GM19395 (cell line): ENCODE results near the gene YDJC.
"Not testable (repeated sequence)": the region's sequence is repeated elsewhere in the genome, so short reads cannot be mapped to it uniquely, and the experiment has no call there.

ENCODE experiments used
- ATAC-seq: cut with Tn5 transposase; IDR thresholded peaks from one replicate; pipeline ENCODE4 v1.9.1; 2021; ENCODE audit warnings: mild to moderate bottlenecking, moderate library complexity; ENCODE audit not compliant: unreplicated experiment

The YDJC gene

DNA sequence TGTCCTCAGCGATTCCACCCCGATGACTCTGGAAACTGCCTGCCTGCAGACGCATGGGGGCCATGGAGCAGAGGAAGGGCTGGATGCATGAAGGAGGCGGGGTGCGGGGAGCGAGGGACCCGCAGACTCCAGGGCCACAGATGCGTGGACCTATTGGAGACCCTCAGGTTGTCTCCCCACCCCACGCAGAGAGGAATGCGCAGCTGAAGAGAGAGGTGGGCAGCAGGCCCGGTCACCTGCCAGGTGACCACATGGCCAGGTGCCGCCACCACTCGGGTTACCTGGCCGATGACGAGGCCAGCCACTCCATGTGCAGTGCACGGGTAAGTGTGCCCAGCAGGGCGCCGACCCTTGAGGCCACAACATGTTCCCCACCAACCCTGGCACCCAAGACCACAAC is 3.1 kb upstream of the YDJC start:
- ATAC-seq, result no peak

DNA sequence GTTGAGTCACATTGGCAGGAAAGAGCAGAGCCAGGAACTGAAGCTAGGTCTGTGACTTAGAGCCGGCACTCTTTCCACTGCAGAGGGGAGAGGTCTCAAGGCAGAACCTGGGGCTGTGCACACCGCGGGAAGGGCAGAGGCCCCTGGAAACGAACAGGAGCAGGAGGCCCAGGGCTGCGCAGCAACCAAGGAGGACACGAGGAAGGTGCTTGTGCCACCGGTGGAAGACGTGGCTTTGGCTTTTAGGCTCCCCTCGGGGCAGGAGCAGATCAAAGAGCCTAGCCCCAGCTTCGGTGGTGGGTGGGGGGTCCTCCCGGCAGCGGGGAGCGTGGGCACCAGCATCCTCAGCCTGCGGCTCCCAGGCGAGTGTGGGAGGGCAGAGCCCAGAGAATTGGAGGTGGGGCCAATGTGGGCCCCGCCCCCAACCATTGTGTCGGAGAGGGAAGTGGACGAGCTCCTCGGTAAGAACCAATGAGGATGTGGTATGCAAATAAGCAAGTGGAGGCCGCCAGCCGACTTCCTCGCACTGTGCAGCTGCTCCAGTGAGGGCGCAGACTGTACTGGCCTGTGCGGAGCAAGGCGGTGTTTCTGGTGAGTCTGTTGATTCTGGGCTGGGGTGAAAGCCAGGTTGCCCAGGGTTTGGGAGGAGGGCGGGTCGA is 2.5 kb upstream of the YDJC start, which contains the start of gene CCDC116:
Gene CCDC116 (plus strand): TSS at position 524 of the 659 bp plus-strand sequence. CDS start 422 bp downstream, outside the sequence.
- ATAC-seq, result no peak

DNA sequence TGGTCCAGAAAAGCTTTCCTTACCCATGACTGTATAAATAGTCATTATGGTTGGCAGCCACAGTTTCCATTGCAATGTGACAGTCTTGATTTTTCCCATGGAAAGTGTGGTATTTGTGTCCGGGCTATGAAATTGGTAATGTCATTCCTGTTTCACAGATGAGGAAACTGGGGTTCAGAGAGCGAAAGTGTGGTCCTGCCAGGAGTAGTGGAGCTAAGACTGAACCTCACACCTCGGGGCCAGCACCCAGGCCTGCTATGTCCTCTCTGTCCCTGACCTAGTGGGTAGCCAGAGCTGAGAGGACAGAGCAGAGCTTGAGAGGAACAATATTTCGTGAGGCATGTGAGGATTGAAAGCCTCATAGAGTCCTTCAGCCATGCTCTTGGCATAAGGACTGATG is 1.2 kb upstream of the YDJC start:
- ATAC-seq, result no peak

DNA sequence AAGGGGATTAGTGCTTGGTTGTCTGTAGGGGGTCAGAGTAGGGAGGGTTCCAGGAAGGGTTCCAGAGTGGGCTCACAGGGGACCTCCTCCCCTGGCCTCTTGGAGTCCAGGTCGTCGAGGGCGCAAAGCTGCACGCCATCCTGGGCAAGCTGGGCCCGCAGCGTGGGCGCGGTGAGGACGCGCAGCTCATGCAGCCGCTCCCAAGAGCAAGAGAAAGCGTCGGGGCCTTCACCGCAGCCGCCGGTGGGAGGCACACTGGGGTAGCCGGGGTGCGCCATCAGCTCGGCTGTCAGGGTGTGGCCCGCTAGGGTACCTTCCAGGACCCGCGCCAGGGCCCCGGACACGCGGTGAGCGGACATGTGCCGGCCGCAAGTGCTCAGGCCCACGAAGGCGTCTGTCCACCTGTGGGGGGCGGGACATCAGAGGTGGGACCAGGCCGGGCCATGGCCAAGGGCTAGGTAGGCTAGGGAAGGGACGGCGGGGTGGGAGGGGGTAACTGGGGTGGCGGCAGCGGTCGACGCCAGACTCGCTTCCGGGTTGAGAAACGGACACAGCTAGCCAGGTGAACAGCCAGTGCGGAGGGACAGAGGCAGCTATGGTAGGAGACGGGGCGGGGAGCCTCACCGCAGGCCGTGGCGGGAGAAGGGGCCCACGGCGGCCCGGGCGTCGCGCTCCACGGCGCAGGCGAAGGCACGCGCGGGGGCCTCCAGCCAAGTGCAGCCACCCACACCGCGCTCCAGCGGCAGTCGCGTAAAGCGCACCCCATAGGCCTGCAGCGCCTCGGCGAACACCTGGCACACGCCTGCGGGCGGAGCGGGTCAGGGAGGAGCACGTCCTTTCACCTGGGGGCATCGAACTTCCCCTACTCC is 1.2 kb downstream of the YDJC start:
- no peak for ATAC-seq

DNA sequence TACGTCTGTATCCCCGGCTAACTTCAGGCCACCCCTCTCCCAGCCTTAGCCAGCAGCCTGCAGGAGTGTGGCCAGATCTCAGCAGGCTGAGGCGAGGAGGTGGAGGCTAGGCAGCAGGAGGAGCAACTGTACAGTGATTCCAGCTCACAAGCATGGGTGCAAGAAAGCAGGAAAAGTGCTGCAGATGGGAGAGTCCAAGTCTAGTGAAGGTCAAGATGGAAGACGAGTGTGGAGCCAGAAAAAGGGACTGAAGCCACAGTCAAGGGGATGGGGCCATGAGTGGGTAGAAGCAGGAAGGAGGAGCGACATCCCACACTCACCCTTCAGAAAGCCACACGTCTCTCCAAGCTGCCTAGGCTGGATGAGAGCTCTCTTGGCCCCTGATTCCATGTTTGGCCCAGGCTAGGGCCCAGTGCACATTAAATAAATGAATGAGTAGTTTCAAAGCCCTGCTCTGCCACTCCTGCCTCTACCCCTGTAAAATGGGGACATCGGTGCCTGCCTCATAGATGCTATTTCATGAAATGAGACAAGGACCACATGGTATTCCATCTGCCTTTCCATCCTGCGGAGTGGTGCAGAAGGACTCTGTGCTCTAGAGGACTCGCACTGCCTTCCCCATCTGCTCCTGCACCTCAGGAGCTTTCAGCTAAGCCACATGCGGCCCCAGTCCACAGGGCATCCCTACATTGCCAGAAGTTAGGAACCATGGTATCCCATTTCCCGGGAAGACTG is 2.9 kb downstream of the YDJC start:
- no peak for ATAC-seq

DNA sequence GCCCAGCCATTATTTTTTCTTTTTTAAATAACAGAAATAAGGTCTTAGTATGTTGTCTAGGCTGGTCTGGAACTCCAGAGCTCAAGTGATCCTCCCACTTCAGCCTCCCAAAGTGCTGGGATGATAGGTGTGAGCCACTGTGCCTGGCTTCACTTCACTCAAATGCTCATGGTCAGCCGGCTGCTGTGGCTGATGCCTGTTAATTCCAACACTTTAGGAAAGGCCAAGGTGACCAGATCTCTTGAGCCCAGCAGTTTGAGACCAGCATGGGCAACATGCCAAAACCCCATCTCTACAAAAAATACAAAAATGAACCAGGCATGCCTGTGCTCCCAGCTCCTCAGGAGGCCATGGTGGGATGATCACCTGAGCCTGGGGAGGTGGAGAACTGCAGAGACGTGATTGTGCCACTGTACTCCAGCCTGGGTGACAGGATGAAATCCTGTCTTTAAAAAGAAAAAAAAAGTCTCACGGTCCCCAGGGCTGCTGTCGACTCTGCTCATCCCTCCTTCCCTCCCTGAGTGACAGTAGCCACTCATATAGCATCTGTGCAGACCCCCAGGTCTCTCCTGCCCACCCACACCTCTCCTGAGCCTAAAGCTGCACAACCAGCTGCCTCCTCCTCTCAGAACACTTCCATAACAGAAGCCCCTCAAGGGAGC is 3.6 kb downstream of the YDJC start:
- no peak for ATAC-seq

DNA sequence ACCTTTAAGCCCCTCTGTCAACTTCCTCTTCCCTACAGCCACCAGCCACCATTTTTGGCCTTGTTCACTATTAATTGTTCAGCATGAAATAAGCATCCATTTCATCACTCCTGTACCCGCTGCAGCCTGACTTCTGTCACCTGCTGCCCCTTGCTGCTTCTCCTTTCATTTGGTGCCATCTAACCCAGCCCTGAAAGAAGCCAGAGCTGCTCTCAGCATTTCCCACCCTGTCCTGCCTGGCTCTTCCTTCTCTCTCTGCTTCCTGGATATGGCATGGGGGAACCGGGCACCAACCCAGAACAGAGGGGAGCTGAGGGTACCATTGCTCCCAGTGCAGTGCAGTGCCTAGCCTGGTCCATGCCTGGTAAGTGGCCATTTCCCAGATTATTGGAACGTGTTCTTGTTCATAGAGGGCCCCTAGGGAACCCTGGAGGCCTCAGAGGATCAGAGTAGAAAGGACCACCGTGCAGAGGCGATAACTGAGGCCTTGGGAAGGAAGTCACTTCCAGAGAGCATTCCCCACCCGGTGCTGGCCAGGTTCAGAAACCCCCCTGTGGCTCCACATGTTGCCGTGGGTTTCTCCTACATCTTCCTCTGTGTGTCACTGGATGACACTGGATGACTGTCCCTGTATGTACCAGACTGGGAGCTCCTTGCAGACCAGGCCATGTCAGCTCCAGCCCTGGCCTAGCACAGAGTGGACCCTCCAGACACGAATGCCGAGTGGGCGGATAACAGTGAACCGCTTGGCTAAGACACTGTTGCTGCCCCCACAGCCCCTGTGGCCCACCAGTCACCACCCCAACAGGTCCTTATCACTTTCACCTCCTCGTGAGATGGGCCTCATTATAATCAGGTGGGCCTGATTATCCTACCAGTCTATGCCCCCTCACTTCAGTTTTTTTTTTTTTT is 4.7 kb downstream of the YDJC start:
- no peak for ATAC-seq

DNA sequence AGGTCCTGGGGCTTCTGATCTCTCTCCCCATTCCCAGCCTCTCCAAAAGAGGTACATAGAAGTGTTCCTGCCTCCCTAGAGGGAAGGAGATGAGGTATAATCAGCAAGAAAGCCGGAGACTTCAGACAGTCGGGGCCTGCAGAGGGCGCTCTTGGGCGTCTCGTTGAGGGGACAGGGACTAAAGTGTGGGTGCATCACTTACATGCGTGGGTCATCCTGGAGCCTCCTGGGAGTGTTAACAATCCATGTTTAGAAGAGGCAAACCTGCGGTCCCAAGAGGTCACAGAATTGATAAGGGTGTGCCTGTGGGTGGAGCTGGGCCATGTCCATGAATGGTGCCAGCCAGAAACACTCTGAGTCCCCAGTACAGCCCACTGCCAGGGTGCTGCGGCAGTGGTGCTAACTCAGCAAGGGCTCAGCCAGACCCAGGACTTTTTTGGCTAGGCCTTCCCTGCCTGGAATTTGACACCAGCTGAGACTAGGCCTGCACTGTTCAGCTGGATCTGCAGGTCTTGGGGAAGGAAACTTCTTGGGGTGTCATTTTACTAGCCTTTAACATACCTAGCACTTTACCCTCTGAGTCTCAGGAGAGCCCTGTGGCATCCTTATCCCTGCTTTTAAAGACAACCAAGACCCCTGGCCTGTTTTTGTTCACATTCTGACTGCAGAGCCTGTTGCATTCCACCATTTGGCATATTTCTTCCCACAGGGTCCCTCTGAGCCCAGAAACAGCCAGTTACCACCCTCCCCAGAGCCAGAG is 5.5 kb downstream of the YDJC start:
- no peak for ATAC-seq

DNA sequence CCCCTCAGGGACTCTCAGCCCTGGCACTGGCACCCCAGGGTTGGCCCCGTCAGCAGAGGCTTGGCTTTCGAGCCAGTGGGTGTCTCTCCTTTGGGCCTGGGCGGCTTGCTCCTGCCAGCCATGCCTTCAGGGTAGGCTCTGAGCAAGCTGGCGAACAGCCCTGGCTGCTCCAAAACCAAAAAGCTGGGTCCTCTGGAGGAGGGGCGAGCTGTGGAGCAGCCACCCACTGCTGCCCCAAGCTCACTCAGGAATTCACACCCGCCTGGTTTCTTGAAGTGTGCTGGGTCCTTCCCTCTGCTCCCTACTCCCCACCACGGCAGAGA is 6.2 kb downstream of the YDJC start:
- ATAC-seq, result no peak

DNA sequence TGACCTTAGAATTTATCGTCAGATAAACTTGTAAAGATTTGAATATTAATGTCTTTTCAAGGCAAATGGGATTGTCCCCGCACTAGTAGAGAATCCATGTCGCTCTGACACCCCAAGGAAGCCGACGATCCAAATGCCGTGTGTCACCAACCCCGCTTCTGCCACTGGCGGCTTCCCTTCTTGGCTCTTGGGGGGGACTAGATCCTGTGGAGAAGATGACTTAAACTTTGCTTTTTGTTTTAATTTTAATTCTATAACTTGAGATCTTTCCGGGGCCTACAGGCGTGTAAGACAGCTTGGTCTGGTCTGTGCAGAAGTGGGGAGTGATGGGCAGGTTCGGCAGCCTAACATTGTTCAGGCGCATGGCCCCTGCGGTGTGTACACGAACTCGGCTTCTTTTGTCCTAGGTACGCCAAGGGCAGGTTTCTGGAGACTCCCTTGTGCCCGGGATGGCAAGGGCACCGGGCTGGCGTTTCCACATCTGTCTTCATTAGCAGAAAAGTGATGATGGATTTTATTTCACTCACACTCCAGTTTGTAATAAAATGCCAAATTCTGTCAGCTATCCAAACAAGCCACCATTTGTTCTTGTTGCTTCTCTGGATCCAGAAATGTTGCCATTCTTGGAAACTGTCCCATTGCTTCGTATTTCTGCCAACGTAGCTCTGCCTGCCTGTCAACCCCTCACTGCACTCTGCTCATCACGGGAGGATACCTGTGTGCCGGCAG is 6.7 kb downstream of the YDJC start:
- no peak for ATAC-seq

DNA sequence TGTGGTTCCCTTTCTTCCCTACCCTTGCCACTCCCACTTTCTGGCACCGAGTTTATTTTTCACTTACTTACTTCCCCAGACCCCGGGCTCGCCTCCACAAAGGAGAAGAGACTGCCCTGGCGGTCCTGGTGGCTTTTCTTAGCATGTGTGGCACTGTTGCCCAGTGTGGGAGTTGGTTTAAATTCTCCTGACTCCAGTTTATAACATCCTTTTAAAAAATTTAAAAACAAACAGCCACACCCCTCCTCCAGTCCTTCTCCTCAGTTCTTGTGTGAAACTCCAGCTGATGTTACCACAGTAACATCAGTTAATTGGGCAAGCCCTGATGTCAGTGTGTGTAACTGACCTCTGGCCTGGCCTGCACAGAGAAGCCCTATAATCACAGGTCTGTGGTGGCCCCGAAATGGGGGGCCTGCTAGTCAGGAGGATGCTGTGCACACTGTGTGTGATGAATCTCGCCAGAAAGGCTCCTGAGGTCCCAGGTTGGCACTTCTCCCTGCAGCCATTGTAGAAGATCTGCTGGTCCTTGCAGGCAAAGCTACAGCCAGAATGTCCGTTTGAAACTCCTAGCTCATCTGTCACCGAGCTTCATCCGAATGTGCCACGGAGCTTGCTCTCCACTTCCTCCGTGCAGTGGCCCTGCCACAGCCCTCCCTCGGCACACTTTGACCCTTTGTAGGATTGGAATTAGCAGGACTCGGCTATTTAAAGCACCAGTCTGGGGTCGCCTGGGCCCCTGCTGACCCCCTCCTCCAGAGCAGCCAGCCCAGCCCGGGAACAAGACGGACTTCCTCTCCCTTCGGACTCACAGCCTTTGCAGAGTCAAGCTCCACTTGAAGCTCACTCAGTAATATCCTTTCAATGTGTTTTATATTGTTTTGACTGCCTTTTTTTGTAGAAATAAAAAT is 7.6 kb downstream of the YDJC start:
- no peak for ATAC-seq

DNA sequence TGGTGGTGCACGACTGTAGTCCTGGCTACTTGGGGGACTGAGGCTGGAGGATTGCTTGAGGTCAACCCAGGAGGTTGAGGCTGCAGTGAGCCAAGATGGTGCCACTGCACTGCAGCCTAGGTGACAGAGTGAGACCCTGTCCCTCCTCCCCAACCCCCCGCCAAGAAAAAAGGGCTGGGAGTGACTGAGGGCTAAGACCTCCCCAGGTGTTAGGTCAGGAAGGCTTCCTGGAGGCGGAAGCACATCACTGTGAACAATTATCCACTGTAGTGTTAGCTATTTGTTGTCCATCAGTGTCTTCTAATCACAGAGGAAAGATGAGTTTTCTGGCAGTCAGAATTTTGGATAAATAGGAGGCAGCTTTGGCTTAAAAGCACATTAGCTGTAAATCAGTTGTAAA is 8.8 kb downstream of the YDJC start:
- ATAC-seq, result no peak

DNA sequence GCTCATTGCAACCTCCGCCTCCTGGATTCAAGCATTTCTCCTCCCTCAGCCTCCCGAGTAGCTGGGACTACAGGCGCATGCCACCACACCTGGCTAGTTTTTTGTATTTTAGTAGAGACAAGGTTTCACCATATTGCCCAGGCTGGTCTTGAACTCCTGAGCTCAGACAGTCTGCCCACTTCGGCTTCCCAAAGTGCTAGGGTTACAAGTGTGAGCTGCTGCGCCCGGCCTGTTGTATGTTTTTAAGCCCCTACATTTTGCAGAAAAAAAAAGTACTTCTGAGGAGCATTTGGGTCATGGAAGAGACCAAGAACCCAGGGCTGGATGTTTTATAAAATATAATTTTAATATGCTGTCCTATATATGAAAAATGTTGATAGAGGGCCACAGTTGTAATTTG is 12.5 kb downstream of the YDJC start:
- not testable (repeated sequence) for ATAC-seq

DNA sequence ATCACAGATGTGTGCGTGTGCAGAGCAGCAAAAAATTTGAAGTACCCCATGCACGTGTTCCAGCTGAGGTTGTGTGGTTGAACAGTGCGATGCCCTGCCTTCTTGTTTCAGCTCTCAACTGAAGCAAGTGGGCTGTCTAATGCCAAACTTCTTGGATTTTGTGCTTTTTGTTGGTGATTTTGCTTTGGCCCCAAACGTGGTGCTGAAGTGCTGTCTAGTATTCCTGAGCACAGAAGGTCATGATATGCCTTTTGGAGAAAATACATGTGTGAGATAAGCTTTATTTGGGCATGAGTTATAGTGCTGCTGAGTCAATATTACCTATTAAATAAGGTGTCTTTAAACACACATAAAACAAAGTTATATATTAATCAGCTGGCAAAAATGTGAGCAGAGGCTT is 14.1 kb downstream of the YDJC start:
- ATAC-seq, result no peak

DNA sequence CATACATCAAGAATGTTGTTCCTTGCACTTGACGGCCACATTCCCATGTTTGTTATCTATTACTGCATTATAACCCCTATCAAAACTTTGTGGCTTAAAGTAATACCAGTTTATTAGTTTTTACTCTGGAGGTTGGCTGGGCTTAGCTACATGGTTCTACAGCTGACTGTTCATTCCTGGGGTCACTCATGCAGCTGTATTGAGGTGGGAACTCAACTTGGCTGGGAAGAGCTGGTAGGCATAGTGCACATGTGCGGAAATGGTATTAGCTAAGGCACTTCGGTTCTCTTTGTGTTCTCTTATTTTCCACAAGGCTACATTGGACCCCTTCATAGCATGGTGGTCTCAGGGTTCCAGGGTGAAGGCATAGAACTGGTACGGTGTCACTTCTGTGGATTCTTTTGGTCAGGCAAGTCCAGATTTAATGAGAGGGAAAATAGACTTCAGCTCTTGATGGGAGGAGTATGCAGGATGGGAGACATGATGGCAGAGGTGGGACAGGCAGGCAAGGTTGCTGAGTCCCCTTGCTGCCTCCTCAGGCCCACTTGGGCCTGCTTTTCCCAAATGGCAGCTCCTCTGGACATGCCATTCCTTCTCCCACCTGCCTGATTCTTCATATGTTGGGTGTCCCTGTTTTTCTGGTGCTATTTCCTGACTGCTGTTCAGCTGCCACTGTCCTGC is 16.1 kb downstream of the YDJC start:
- ATAC-seq, result no peak

DNA sequence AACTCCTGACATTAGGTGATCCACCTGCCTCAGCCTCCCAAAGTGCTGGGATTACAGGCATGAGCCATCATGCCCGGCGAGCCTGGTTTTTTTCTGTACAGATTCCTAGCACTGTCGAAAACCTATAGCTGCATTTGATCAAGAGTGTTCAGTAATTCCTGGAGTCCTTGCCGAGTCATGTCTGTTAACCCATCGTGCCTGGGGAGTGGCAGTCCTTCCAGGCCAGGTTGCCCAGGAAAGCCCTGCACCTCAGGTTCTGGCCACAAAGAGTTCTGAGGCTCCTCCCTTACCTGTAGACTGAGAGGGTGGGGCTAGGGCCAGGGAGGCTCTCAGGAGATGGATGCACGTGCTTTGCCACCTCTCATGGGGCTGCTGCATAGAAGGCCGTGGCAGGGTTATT is 17.0 kb downstream of the YDJC start:
- ATAC-seq, result no peak
